H1 (cell line): ENCODE measurements around the gene ANXA2R. TPM values are rescaled to one million over a fixed set of nuclear protein-coding genes. Genes with fewer than 3 reads are reported as not detected.

ENCODE experiments used
- CHD7 ChIP-seq: fragments of 300-600 bp; sonication (generic); IDR thresholded peaks from 2 replicates; pipeline ENCODE4 v1.7.1; 2012; ENCODE audit warnings: low read length, moderate library complexity, mild to moderate bottlenecking, inconsistent platforms; ENCODE audit not compliant: insufficient replicate concordance
- POLR2AphosphoS5 ChIP-seq: IDR thresholded peaks from 2 replicates; pipeline ENCODE4 v1.6.1; 2011; ENCODE audit warnings: low read depth, low read length
- SUZ12 ChIP-seq: fragments of 200-600 bp; sonication (generic); IDR thresholded peaks from 2 replicates; pipeline ENCODE4 v1.6.1; 2012; ENCODE audit warnings: mild to moderate bottlenecking, inconsistent platforms, low read length, moderate library complexity, mixed read lengths
- polyA plus RNA-seq, 7 experiments: library from polyadenylated mRNA; depleted of rRNA in 3 of 7; stranded (reverse) in 5 of 7; unstranded in 2 of 7; fragments of >200 nt in 5 of 7; fragments of 200-250 nt in 2 of 7; gene quantifications; 1 replicate in 5 of 7; 2 replicates in 1 of 7; 4 replicates in 1 of 7; pipeline versions ENCODE4 v1.2.1 to v1.2.3, GENCODE V29; 2011 to 2013; ENCODE audit warnings: missing spikeins in 2 of 7, mixed read lengths in 2 of 7
- total RNA-seq: library from RNA; stranded (reverse); fragmentation: NEBNext Ultra II Directional; extraction: Animal tissue kit (Norgen Biotek cat#: 25700); gene quantifications from 2 replicates; pipeline ENCODE4 v1.2.1, GENCODE V29; 2021

The ANXA2R gene
- total and polyA plus RNA-seq, 2 of the 8 experiments (the other 6 are each of a cell fraction or from before 2014, with no cell fraction given): 0.08 to 0.17 TPM

DNA sequence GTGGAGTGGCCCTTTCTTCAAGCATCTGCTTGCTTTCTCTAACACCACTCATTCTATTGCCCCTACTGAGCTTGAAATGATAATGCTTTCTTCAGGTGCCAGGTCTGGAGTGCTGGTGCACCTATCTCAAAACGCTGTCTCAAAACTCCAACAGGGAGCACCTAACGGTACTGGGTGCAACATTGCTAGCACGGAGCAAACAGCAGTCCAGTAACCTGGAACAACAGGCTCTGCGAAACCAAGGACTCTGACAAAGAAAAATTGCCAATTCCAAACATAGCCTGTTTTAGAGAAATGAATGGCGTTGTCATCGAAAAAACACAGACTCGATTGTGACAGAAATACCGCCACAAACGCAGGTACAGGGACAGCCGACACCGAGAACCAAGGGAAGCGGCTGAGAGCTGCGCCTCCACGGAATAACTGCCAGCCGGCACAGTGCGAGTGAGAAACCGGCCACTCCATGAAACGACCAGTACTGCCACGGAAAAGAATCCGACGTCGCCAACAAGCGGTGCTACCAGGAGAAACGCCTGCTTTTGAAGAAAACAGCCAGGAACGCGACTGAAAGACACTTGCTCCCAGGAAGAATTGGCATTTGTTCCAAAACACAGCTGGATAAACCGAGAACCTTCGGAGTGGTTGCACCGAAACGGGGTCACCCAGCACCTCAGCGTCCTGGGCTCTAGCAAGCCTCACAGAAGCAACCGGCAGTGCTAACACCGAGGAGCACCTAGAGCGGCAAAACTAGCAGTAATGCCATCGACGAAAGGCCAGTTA, 3.1 kb downstream of the ANXA2R start (continued):
- TF ChIP-seq CHD7 (no peak), POLR2AphosphoS5 (no peak), SUZ12 (peak; percentile 98)
- TF ChIP-seq, all 59 proteins: peak for 4
